Upper lobe of left lung (tissue), 6 donors: ENCODE results near the gene CAMK1. TPM values are rescaled to one million over a fixed set of nuclear protein-coding genes. Genes with fewer than 3 reads are reported as not detected.
A peak's percentile ranks its signal among the peaks of the same experiment; 100 is the strongest.

Experiments
- ATAC-seq, 2 donors: fragments of 200-7000 bp; cut with Tn5 transposase; one replicate each; pipeline ENCODE4 v1.9.1; 2022; ENCODE audit warnings: mild to moderate bottlenecking in 2 of 2, moderate library complexity in 2 of 2; ENCODE audit not compliant: low FRiP score in 2 of 2
- DNase-seq, 2 donors: peaks; one replicate each; pipeline ENCODE4 v3.0.0-alpha.2; 2019 to 2020
- H3K27ac ChIP-seq, 4 donors: fragments of 200-600 bp; sonication (generic); one replicate each; pipeline ENCODE4 v1.5.1; 2016 to 2019
- H3K27me3 ChIP-seq, 4 donors: fragments of 200-600 bp; sonication (generic); one replicate each; pipeline ENCODE4 v1.5.1; 2017 to 2019
- H3K36me3 ChIP-seq, 4 donors: fragments of 200-600 bp; sonication (generic); one replicate each; pipeline ENCODE4 v1.5.1; 2016 to 2019
- H3K4me1 ChIP-seq, 4 donors: fragments of 200-600 bp; sonication (generic); one replicate each; pipeline ENCODE4 v1.5.1; 2018 to 2019
- H3K4me3 ChIP-seq, 4 donors: fragments of 200-600 bp; sonication (generic); one replicate each; pipeline ENCODE4 v1.5.1; 2017 to 2019; ENCODE audit warnings: mild to moderate bottlenecking in 2 of 4, moderate library complexity in 1 of 4
- H3K9me3 ChIP-seq, 4 donors: fragments of 200-600 bp; sonication (generic); one replicate each; pipeline ENCODE4 v1.5.1; 2018 to 2019
- EP300 ChIP-seq, 4 donors: sonication (generic); formaldehyde crosslinking; IDR thresholded peaks; one replicate each; pipeline ENCODE4 v1.5.1; 2017; ENCODE audit warnings: antibody characterized with exemption in 4 of 4, control low read depth in 2 of 4
- POLR2A ChIP-seq, 4 donors: fragments of 450-650 bp; IDR thresholded peaks; one replicate each; pipeline ENCODE4 v1.5.1; 2016 to 2017; ENCODE audit warnings: antibody characterized with exemption in 4 of 4, mild to moderate bottlenecking in 2 of 4
- POLR2AphosphoS5 ChIP-seq, 2 donors: sonication (generic); formaldehyde crosslinking; IDR thresholded peaks; one replicate each; pipeline ENCODE4 v1.5.1; 2017; ENCODE audit warnings: antibody characterized with exemption in 2 of 2
- WGBS, 2 donors: methylation state at CpG; one replicate each; pipeline ENCODE4 v1.1.5; 2017 to 2018; 5-methylcytosine and 5-hydroxymethylcytosine counted together
- total RNA-seq, 6 donors: library from RNA; depleted of rRNA in 4 of 6; stranded (reverse); fragments of >200 nt in 4 of 6; gene quantifications; one replicate each; pipeline versions ENCODE4 v1.1.0 to v1.2.1, GENCODE V29; 2016 to 2021
- TF ChIP-seq, protein P1 (sequence below), 6 experiments: fragments of 450-650 bp in 4 of 6; fragments of 200-600 bp in 2 of 6; sonication (generic) in 2 of 6; IDR thresholded peaks; one replicate each; pipeline ENCODE4 v1.5.1; 2016 to 2019; ENCODE audit warnings: antibody characterized with exemption in 6 of 6
- donor health status: DM: no; HTN: no; CAD: no; lungs with moderate emphysema.
- donor health status: DM: no; HTN: yes; CAD: no; lungs with severe emphysema.

CAMK1 gene
- total RNA-seq, 6 donors from 2014 or later = 19.5 to 44.0 (median 27.6) TPM

DNA sequence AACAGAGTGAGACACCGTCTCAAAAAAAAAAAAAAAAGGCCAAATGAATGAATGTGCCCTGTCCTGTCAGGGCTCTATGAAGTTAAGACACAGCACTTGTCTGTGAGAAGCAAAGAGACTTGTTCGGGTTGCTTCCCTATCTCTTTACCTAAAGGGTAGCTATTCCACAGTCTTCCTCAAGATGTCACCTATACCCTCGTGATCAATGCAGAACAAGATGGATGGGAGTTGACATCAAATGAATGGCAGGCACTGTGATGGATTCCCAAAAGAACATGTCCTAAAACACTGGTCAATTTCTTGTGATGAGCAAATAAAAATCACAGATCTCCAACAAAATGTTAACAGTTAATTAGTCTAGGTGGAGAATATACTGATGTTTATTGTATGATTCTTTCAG lies 13.0 kb upstream of the CAMK1 start:
- 48 to 55% methylated on average over 3 of the region's 3 CpGs for WGBS, 2 donors
- Histone ChIP-seq H3K4me1 (peaks cover 0 to 18% (median 6%) of the 10 kb centered on the region in 4 donors), H3K4me3 (no peak overlapping the region), H3K36me3 (peaks cover 17 to 81% (median 49%) of the 10 kb centered on the region in 4 donors), H3K27me3 (no peaks in the 10 kb centered on the region), H3K9me3 (no peaks in the 10 kb centered on the region), H3K27ac (no peak overlapping the region)
- TF ChIP-seq EP300 (IDR thresholded peaks at IDR 0.05) (no peak), POLR2AphosphoS5 (IDR thresholded peaks at IDR 0.05) (no peak), POLR2A (IDR thresholded peaks at IDR 0.05) (no peak)
- TF ChIP-seq, protein P1, sequence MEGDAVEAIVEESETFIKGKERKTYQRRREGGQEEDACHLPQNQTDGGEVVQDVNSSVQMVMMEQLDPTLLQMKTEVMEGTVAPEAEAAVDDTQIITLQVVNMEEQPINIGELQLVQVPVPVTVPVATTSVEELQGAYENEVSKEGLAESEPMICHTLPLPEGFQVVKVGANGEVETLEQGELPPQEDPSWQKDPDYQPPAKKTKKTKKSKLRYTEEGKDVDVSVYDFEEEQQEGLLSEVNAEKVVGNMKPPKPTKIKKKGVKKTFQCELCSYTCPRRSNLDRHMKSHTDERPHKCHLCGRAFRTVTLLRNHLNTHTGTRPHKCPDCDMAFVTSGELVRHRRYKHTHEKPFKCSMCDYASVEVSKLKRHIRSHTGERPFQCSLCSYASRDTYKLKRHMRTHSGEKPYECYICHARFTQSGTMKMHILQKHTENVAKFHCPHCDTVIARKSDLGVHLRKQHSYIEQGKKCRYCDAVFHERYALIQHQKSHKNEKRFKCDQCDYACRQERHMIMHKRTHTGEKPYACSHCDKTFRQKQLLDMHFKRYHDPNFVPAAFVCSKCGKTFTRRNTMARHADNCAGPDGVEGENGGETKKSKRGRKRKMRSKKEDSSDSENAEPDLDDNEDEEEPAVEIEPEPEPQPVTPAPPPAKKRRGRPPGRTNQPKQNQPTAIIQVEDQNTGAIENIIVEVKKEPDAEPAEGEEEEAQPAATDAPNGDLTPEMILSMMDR (IDR thresholded peaks at IDR 0.05) = no peak
- DNase-seq (no peak), ATAC-seq (no peak)

DNA sequence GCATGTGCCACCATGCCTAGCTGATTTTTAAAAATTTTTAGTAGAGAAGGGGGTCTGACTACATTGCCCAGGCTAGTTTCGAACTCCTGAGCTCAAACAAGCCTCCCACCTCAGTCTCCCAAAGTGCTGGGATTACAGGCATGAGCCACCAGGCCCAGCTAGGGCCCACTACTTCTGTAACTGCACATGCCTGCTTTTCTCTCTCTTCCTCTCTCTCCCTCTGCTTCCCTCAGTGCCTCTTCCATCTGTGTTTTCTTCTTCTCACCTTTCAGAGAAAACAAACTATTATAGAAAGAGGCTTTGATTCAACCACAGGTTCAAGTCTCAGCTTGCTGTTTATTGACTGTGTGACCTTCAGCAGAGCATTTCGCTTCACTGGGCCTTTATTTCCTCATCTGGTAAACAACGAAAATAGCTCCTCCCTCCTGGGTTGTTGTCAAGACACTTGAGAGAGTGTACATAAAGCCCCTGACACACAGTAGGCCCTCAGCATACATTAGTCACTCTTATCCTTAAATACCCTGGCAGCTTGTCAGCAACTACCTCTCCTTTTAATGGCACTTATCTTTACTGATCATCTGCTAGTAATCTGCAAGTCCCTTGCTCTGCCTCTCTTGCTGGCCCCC lies 12.3 kb upstream of the CAMK1 start:
- no peaks in the 10 kb centered on the region for H3K27me3 ChIP-seq
- ATAC-seq (no peak), DNase-seq (no peak)
- TF ChIP-seq POLR2A (IDR thresholded peaks at IDR 0.05) (no peak), EP300 (IDR thresholded peaks at IDR 0.05) (no peak), POLR2AphosphoS5 (IDR thresholded peaks at IDR 0.05) (no peak)
- TF ChIP-seq, protein P1 (IDR thresholded peaks at IDR 0.05) = no peak
- H3K9me3 ChIP-seq = no peaks in the 10 kb centered on the region
- no peak overlapping the region for H3K4me3 ChIP-seq
- WGBS, 2 donors = 63 to 66% methylated on average over 3 of the region's 3 CpGs
- peak overlapping the region in 1 of 4 donors; percentile 11 for H3K27ac ChIP-seq
- peaks cover 17 to 74% (median 46%) of the 10 kb centered on the region in 4 donors for H3K36me3 ChIP-seq
- peaks cover 0 to 18% (median 6%) of the 10 kb centered on the region in 4 donors for H3K4me1 ChIP-seq

DNA sequence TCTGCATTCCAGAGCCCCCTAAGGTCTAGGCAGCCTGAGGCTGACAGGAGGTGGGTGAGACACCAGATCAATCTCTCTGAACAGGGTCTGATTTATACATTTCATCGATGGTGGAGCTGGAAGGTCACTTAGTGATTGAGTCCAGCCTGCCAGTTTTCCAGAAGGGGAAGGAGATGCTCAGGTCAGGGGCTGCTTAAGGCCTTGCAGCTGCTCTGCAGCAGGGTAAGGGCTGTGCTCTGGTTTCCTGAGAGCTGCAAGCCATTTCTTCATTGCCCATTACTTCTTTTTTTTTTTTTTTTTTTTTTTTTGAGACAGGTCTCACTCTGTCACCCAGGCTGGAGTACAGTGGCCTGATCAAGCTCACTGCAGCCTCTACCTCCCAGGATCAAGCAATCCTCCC lies 11.8 kb upstream of the CAMK1 start:
- TF ChIP-seq POLR2A (IDR thresholded peaks at IDR 0.05) (no peak), POLR2AphosphoS5 (IDR thresholded peaks at IDR 0.05) (no peak), EP300 (IDR thresholded peaks at IDR 0.05) (no peak)
- TF ChIP-seq, protein P1 (IDR thresholded peaks at IDR 0.05) = no peak
- 81 to 91% methylated on average over 1 of the region's 1 CpG for WGBS, 2 donors
- Histone ChIP-seq H3K4me3 (no peak overlapping the region), H3K27ac (peak overlapping the region in 1 of 4 donors; percentile 11), H3K36me3 (peaks cover 15 to 69% (median 43%) of the 10 kb centered on the region in 4 donors), H3K4me1 (peaks cover 0 to 18% (median 6%) of the 10 kb centered on the region in 4 donors), H3K9me3 (no peaks in the 10 kb centered on the region), H3K27me3 (no peaks in the 10 kb centered on the region)
- DNase-seq (no peak), ATAC-seq (no peak)

DNA sequence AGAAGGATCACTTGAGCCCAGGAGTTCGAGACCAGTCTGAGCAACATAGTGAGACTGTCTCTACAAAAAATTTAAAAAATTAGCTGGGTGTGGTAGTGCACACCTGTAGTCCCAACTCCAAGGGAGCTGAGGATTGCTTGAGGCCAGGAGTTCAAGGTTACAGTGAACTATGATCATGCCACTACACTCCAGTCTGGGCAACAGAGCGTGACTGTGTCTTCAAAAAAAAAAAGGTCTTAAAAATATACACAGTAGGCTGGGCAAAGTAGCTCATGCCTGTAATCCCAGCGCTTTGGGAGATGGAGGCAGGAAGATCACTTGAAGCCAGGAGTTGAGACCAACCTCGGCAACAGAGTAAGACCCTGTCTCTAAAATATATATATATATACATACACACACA lies 11.2 kb upstream of the CAMK1 start:
- H3K27ac ChIP-seq = peak overlapping the region in 2 of 4 donors; percentile 51 to 70
- ATAC-seq = no peak
- H3K36me3 ChIP-seq = peaks cover 12 to 62% (median 38%) of the 10 kb centered on the region in 4 donors
- no peak overlapping the region for H3K4me3 ChIP-seq
- peaks cover 0 to 18% (median 6%) of the 10 kb centered on the region in 4 donors for H3K4me1 ChIP-seq
- TF ChIP-seq POLR2AphosphoS5 (IDR thresholded peaks at IDR 0.05) (no peak), POLR2A (IDR thresholded peaks at IDR 0.05) (no peak), EP300 (IDR thresholded peaks at IDR 0.05) (no peak)
- TF ChIP-seq, protein P1 (IDR thresholded peaks at IDR 0.05) = no peak
- no peaks in the 10 kb centered on the region for H3K9me3 ChIP-seq
- WGBS, 2 donors = 82 to 97% methylated on average over 4 of the region's 4 CpGs
- H3K27me3 ChIP-seq = no peaks in the 10 kb centered on the region
- no peak for DNase-seq

DNA sequence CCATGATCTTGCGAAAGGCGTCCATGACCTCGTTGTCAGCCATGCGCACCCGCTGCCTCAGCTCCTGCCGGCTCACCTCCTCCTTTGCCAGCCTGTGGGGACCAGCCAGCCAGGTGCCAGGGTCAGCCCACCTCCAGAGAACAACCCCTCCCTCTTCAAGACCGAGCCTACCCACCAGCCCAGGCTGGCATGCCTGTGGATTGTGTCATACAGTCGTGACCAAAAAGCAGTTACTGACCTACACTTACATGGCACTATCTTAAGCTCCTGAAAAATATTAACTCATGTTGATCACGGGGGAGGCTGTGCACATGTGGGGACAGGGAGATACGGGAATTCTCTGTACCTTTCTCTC lies 10.7 kb upstream of the CAMK1 start:
- no peaks in the 10 kb centered on the region for H3K9me3 ChIP-seq
- ATAC-seq (peak; percentile 2 to 24), DNase-seq (no peak)
- H3K4me1 ChIP-seq = peaks cover 0 to 18% (median 6%) of the 10 kb centered on the region in 4 donors
- 76 to 81% methylated on average over 5 to 10 of the region's 10 CpGs for WGBS, 2 donors
- H3K27me3 ChIP-seq = no peaks in the 10 kb centered on the region
- TF ChIP-seq EP300 (IDR thresholded peaks at IDR 0.05) (no peak), POLR2AphosphoS5 (IDR thresholded peaks at IDR 0.05) (no peak), POLR2A (IDR thresholded peaks at IDR 0.05) (no peak)
- TF ChIP-seq, protein P1 (IDR thresholded peaks at IDR 0.05) = no peak
- peaks cover 12 to 58% (median 36%) of the 10 kb centered on the region in 4 donors for H3K36me3 ChIP-seq
- H3K27ac ChIP-seq = peak overlapping the region; percentile 27 to 71 (median 60)
- no peak overlapping the region for H3K4me3 ChIP-seq
